NOMO-1 treated with dmso at 0.1 percent for 144 hours (cell line): ENCODE data around the gene ELP6.
"Not testable (repeated sequence)": the region's sequence is repeated elsewhere in the genome, so short reads cannot be mapped to it uniquely, and the experiment has no call there.

ENCODE experiments used
- DNase-seq: peaks from one replicate; lab custom pipeline; 2025; ENCODE audit not compliant: unreplicated experiment; lab: John Stamatoyannopoulos, UW

Gene ELP6

DNA sequence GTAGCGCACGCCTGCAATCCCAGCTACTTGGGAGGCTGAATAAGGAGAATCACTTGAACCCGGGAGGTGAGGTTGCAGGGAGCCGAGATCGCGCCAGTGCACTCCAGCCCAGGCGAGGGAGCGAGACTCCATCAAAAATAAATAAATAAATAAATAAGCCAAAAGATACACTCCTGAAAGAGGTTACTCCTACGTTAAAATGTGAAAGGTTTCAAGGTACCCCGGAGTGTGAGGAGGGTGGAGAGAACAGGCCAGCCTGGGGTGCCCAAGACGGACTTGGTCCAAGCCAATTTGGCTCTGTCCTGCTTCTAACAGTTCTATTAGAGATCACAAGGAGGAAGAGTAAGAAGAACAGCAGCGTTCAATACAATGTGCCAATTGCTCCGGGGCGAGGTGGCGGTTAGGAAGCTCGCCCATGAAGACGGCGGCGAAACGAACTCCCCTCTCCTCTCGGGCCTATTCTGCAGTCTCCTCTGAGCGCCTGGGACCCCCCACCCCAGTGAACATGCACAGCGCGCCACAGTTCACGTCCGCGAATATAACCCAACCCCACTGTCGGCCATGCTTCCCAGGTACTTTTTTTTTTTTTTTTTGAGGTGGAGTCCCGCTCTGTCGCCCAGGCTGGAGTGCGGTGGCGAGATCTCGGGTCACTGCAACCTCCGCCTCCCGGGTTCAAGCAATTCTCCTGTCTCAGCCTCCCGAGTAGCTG, 942 bp downstream of the ELP6 start:
- peak; percentile 3 for DNase-seq

DNA sequence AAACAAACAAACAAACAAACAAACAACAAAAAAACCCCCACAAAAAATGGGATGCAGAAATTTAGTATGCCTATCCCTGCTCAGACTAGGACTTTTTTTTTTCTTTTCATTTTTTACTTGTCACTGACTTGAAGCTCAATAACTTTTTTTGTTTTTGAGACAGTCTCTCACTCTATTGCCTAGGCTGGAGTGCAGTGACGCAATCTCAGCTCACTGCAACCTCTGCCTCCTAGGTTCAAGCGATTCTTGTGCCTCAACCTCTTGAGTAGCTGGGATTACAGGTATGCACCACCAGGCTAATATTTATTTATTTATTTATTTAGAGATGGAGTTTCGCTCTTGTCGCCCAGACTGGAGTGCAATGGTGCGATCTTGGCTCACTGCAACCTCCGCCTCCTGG, 8.2 kb downstream of the ELP6 start:
- DNase-seq: not testable (repeated sequence)

DNA sequence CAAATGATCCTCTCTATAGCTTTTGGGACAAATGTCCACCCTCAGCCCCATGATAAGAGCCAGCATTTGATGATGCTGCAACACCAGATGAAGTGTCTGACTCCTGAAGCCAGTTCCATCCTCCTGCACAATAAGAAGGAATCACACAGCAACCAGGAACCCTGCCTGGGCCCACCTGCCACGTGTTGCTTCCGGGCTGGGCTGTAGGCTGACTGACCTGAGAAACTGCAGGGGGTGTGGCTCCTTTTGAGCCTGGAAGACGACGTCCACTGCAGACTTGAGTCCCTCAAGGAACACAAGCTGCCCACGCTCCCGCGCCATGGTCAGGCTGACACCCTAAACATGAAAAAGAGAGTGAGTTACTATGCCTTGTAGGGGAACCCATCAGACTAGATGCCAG, 9.4 kb downstream of the ELP6 start:
- DNase-seq: no peak

GRCh38 chr3:47503033-47503432, 10.5 kb downstream of the ELP6 start:
- no peak for DNase-seq

DNA sequence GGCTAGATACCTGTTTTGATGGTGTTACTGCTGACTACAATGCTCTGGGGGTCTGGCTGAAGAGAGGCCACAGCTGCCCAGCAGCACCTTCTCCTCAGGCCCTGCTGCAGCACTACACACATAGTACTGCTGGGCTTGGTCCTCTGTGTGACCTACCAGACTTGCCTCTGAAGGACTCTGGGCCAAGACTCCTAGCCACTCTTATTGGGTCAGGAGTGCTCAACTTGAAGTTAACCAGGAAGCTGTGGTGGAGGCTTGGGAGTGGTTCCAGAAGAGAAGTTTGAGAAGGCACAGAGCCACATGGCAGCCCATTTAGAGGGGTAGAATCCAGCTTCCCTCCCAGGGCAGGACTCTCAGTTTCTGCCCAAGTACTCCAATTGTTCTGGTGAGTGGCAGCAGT, 16.6 kb downstream of the ELP6 start:
- DNase-seq: no peak

GRCh38 chr3:47495886-47496285, 17.6 kb downstream of the ELP6 start:
- DNase-seq: no peak

- DNase-seq: no peak
Measured at GRCh38 chr3:47495111-47495510, 18.4 kb downstream of the ELP6 start.

DNA sequence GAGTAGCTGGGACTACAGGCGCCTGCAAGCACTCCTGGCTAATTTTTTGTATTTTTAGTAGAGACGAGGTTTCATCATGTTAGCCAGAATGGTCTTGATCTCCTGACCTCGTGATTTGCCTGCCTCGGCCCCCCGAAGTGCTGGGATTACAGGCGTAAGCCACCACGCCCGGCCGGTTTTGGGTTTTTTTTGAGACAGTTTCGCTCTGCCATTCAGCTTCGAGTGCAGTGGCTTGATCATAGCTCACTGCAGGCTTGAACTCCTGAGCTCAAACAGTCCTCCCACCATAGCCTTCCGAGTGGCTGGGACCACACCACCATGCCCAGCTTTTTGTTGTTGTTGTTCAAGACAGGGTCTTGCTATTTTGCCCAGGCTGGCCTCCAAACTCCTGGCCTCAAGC, 21.7 kb downstream of the ELP6 start:
- DNase-seq: no peak

- DNase-seq: no peak
Measured at GRCh38 chr3:47491186-47491585, 22.3 kb downstream of the ELP6 start.

GRCh38 chr3:47487265-47487664, 26.2 kb downstream of the ELP6 start:
- DNase-seq: no peak

DNA sequence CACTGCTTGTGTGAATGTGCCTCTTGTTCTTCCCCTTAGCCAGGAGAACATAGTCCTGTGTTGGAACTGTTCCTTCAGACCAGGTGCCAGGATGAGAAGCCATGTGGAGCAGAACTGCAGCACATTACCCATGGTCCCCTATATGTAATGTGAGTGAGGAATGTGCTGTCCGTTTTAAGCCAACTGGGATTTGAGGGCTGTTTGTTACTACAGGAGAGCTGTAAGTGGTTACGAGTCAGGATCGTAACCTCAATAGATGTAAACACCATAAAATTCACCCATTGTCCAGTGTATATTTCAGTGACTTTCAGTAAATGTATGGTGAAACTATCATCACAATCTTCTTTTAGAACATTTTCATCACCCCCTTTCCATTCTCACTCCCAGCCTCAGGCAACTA, 27.7 kb downstream of the ELP6 start:
- DNase-seq: no peak

DNA sequence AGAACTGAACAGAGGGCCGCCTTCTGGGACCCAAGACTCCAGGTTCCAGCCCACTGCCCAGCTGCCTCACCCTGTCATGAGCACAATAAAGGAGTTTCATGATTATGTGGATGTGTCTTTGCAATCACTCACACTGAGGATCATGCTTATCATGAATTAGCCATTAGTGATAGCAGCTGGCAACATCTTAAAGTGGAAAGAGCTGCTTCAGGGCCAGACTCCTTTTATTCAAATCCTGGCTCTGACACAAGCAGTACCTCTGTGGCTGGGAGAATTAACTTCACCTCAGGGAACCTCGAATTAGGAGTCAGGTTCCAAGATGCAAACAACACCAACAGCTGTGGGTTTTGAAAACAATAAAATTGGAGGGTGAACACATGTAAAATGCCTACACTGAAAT, 31.1 kb downstream of the ELP6 start:
- DNase-seq: no peak

GRCh38 chr3:47481763-47482162, 31.7 kb downstream of the ELP6 start:
- DNase-seq: not testable (repeated sequence)

DNA sequence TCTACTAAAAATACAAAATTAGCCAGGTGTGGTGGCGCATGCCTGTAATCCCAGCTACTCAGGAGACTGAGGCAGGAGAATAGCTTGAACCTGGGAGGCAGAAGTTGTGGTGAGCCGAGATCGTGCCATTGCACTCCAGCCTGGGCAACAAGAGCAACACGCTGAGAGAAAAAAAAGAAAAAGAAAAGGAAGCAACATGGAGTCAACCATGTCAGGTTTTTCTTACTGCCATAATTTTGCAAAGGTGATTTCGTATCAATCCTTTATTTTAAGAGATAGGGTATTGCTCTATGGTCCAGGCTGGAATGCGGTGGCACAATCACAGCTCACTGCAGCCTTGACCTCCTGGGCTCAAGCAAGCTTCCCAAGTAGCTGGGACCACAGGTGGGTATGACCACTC, 33.2 kb downstream of the ELP6 start:
- not testable (repeated sequence) for DNase-seq

DNA sequence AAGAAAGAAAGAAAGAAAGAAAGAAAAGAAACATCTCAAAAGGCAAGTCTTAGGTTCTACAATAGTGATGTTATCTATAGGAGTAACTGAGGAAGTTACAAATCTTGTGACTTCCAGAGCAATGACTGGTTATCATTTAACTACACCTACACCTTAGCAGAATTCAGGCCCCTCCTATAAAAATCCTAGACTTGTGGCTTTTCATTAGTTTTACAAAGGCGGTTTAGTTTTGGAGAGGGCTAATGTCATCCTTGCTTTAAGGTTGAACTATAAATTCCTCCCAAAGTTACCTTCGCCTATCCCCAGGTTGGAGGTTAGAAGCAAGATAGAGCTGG, 33.7 kb downstream of the ELP6 start:
- DNase-seq: no peak

- no peak for DNase-seq
Measured at GRCh38 chr3:47478022-47478421, 35.5 kb downstream of the ELP6 start.

GRCh38 chr3:47476644-47477199, 36.8 kb downstream of the ELP6 start:
- DNase-seq: no peak

DNA sequence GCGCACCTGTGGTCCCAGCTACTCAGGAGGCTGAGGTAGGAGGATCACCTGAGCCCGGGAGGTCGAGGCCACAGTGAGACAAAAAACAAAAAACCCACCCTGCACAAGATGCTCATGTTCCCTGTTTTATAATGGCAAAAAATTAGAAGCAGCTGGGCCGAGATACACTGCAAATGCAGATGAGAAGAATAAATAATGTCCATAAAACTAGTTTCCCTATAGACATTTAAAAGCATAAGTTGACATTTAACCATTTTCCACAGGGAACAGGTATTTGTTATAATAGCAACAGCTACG, 37.2 kb downstream of the ELP6 start:
- DNase-seq: no peak

DNA sequence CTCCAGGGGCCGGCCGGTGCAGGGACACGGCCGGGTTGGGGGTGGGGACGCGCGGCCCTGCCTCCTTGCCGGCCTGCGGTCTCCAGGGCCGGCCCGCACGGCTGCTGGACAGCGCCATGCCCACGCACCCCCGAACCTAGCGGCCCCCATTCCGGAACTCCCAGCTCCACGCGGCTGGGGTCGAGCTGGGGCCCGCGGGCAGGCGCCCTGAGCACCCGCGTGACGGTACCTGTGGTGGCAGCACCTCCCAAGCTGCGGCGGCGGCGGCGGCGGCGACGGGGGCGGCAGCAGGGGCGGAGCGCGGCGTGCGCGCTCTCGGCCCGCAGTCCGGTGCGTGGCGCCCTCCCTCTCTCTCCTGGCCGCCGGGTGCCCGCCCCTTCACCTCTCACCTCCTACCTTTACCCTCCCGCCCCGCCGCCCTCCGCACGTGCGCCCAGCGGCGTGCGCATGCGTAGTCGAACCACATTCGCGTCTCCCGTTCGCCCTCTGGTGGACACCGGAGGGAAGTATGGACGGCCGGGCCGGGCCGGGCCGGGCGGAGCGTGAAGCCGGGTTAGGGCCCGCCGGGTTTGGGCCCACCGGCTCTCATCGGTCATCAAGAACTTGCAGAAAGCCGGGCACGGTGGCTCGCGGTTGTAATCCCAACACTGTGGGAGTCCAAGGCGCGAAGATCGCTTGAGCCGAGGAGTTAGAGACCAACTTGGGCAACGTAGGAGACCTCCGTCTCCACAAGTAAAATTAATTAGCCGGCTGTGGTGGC, 37.8 kb downstream of the ELP6 start, which contains the start of gene SCAP:
TSS of gene SCAP (minus strand) at position 372 of the 760 bp plus-strand sequence. CDS start 32,948 bp downstream, outside the sequence.
- peak; percentile 91 for DNase-seq

DNA sequence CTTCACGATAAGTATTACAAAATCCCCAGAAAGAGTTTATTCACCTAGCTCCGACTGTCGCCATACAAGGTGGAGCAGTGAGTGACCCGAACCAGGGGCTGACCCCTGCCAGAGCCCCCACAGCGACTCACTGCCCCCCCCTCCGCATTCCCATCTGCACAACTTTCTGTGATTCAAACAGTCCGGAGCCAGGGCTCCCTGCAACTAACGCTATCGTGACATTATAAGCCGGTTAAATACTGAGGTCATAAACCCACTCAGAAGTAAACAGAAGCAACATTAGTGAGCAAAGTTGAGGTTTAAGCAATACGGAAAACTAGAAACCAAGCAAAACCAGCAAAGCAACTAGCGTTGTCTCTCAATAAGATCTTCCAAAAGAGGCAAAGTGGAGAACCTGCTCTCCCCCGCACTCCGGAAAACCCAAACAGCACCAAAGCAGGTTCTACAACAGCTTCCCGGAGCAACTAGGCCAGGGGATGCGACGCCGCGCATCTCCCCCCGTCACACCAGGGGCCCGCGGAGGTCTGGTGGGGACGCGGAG, 38.4 kb downstream of the ELP6 start:
- DNase-seq: no peak

DNA sequence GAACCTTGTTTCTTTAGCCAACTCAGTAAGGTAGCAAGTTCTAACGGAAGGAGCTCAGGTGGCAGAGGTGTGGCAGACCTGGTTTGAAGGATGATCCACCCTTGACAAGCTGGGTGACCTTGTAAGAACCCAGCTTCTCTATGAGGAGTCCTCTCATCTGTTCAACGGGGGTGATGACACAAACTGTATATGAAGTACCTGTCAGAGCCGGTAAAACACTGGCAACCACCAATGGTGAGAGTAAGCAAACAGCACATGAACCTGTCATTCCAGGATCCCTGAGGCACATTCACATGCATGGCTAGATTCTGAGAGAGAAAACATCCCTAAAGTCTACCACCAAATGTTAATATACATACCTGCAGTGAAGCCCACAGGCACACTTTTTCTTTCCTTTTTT, 40.1 kb downstream of the ELP6 start:
- no peak for DNase-seq

DNA sequence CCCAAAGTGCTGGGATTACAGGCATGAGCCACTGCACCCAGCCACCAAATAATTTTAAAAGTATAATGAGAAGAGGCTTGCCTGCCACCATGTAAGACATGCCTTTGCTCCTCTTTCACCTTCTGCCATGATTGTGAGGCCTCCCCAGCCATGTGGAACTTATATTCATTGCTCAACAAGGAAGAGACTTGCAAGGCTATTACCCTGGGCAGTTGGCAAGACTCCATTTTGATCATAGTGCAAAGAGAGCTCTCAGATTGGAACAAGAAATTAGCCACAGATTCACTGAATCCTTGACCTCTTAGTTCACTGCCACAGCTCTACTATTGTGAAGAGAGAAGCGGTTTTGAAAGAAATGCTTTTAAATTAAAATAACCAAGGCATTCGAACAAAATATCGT, 43.9 kb downstream of the ELP6 start:
- no peak for DNase-seq
